Mucosa of descending colon (tissue), 3 donors: ENCODE measurements around the gene NDN. TPM values are rescaled to one million over a fixed set of nuclear protein-coding genes. Genes with fewer than 3 reads are reported as not detected.

Experiments
- ATAC-seq: fragments of 200-7000 bp; cut with Tn5 transposase; one replicate; pipeline ENCODE4 v1.9.1; 2020; ENCODE audit warnings: mild to moderate bottlenecking, moderate library complexity
- DNase-seq, 3 donors: peaks; one replicate each; pipeline ENCODE4 v3.0.0-alpha.2; 2020
- H3K36me3 ChIP-seq: fragments of 200-600 bp; one replicate; pipeline ENCODE4 v1.8.0; 2021; ENCODE audit warnings: low read depth, mild to moderate bottlenecking
- H3K4me1 ChIP-seq: fragments of 200-600 bp; one replicate; pipeline ENCODE4 v1.8.0; 2021; ENCODE audit warnings: low read depth, mild to moderate bottlenecking
- H3K4me3 ChIP-seq: fragments of 200-600 bp; one replicate; pipeline ENCODE4 v1.8.0; 2021; ENCODE audit warnings: mild to moderate bottlenecking
- H3K9me3 ChIP-seq: fragments of 200-600 bp; one replicate; pipeline ENCODE4 v1.8.0; 2021; ENCODE audit warnings: mild to moderate bottlenecking
- CTCF ChIP-seq: fragments of 200-600 bp; IDR thresholded peaks from one replicate; pipeline ENCODE4 v1.8.0; 2022; ENCODE audit warnings: antibody characterized with exemption, mild to moderate bottlenecking
- intact Hi-C, 2 donors: fragments of 100-400 bp; cut with DNase I in 1 of 2; cut with micrococcal nuclease in 1 of 2; formaldehyde crosslinking; loops; one replicate each; pipeline versions ENCODE4 v1.11.0 to v1.11.1; 2022; cut with DNase I, micrococcal nuclease
- total RNA-seq, 3 donors: library from RNA; stranded (reverse); fragmentation: NEBNext Ultra II Directional in 2 of 3; extraction: Animal tissue kit (Norgen Biotek cat#: 25700) in 2 of 3; gene quantifications; one replicate each; pipeline versions ENCODE4 v1.2.1 to v1.2.4, GENCODE V29; 2021 to 2023
- donor health status: DM: no; HTN: no; CAD: no; lungs with moderate emphysema.
- donor health status: DM: no; HTN: no; CAD: no.
- donor health status: DM: no; HTN: yes; CAD: no.

Gene NDN
- total RNA-seq, 3 donors from 2014 or later = 13.4 to 49.8 (median 21.8) TPM

GRCh38 chr15:23695282-23695681 is 8.2 kb upstream of the NDN start:
- ATAC-seq (peak; percentile 54), DNase-seq (no peak)
- Histone ChIP-seq H3K4me1 (no peaks in the 10 kb centered on the region), H3K4me3 (no peak overlapping the region), H3K36me3 (no peaks in the 10 kb centered on the region), H3K9me3 (peaks cover 4% of the 10 kb centered on the region)
- intact Hi-C loops = no loop called here
- no peak for TF ChIP-seq CTCF

DNA sequence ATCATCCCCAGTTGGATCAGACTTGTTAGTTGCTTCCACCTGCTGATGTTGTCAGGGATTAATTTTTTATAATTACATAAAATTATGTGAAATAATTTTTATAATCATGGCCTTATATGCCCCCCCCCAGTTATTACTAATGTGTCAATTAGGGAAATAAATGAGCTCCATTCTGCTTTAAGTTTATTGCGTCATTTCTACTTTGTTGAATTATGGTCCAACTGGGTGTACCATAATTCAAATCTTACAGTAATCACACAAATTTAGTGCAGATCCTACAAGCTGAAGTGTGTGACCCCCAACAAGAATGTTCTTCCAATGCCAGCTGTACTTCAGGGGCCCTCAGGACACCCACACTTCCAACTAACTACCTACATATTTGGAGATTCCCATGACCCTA is 7.5 kb upstream of the NDN start:
- Histone ChIP-seq H3K4me3 (no peak overlapping the region), H3K36me3 (no peaks in the 10 kb centered on the region), H3K4me1 (no peaks in the 10 kb centered on the region), H3K9me3 (peaks cover 4% of the 10 kb centered on the region)
- TF ChIP-seq CTCF = no peak
- DNase-seq = no peak
- ATAC-seq = no peak
- intact Hi-C loops = no loop called here

GRCh38 chr15:23690450-23690852 is 3.3 kb upstream of the NDN start:
- TF ChIP-seq CTCF = no peak
- Histone ChIP-seq H3K4me1 (no peaks in the 10 kb centered on the region), H3K36me3 (no peaks in the 10 kb centered on the region), H3K9me3 (peaks cover 7% of the 10 kb centered on the region), H3K4me3 (no peak overlapping the region)
- ATAC-seq (no peak), DNase-seq (peak in 2 of 3 donors; percentile 17 to 38)
- intact Hi-C loops = no loop called here

DNA sequence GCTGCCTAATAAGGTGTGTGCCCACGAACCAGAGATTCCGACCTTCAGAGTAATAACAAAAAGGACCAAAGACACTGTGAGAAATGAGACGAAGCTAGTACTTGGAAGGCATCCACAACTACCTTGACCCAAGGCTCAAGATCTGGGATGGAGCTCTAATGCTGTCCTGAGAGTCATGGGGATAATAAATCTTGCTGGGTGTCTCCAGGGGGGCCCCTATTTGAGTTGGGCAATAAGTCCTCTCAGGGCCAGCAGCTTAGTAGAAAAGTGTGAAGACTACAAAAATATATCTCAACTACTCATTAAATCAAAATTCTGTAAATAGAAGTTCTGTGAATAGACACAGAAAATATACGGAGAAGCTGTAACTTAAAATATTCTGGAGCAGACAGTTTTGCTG is 2.9 kb upstream of the NDN start:
- no peaks in the 10 kb centered on the region for H3K36me3 ChIP-seq
- no peak overlapping the region for H3K4me3 ChIP-seq
- intact Hi-C loops = no loop called here
- peaks cover 6% of the 10 kb centered on the region for H3K9me3 ChIP-seq
- DNase-seq (no peak), ATAC-seq (no peak)
- H3K4me1 ChIP-seq = no peaks in the 10 kb centered on the region
- TF ChIP-seq CTCF = no peak

DNA sequence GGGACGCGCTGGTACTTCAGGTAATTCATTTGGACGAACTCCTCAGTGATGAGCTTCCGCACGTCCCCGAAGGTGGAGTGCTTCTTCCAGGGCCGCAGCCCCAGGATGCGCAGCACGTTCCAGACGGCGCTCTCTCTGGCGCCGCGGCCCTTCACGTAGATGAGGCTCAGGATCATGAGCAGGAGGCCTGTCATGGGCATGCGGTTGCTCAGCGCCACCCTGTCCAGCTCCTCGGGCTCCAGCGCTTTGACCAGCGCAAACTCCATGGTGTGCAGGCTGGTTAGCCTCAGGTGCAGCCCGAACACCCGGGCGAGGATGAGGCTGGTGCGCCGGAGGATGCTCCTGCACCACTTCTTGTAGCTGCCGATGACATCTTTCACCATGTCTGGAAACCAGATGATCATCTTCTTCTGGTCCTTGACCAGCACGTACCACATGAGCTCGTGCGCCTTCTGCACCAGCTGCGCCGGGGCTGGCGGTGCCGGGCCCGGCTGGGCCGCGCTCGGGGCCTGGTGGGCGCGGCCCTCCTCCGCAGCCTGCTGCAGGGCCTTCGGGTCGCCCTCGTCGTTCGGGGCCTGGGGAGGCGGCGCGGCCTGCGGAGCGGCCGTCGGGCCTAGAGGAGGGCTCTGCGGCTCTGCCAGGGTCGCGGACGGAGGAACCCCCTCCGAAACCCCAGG is 501 bp downstream of the NDN start:
- peak overlapping the region; percentile 42 for H3K4me3 ChIP-seq
- intact Hi-C loops = no loop called here
- no peak for TF ChIP-seq CTCF
- H3K9me3 ChIP-seq = peaks cover 3% of the 10 kb centered on the region
- H3K4me1 ChIP-seq = no peaks in the 10 kb centered on the region
- peak in 1 of 3 donors; percentile 28 for DNase-seq
- no peaks in the 10 kb centered on the region for H3K36me3 ChIP-seq
- ATAC-seq = peak; percentile 52

GRCh38 chr15:23671481-23671880 is 15.6 kb downstream of the NDN start:
- H3K36me3 ChIP-seq = no peaks in the 10 kb centered on the region
- ATAC-seq (no peak), DNase-seq (no peak)
- no peak for TF ChIP-seq CTCF
- no peaks in the 10 kb centered on the region for H3K4me1 ChIP-seq
- H3K4me3 ChIP-seq = no peak overlapping the region
- intact Hi-C loops = no loop called here
- no peaks in the 10 kb centered on the region for H3K9me3 ChIP-seq
